Fibroblast of peridontal ligament (primary cell): ENCODE data around the gene WFDC13.
"Not testable (repeated sequence)": the region's sequence is repeated elsewhere in the genome, so short reads cannot be mapped to it uniquely, and the experiment has no call there.

Source experiments
- DNase-seq: peaks from one replicate; pipeline ENCODE4 v3.0.0-alpha.2; 2010; ENCODE audit errors: extremely low read depth

The WFDC13 gene

GRCh38 chr20:45701873-45702272 is at the start of gene WFDC13:
TSS of gene WFDC13 (plus strand) at chr20:45702038. CDS start at chr20:45702124, 86 bp downstream.
- DNase-seq: no peak

GRCh38 chr20:45657038-45657437 is 44.8 kb upstream of the WFDC13 start:
- DNase-seq: not testable (repeated sequence)

GRCh38 chr20:45670139-45670538 is 31.7 kb upstream of the WFDC13 start, which contains the start of gene WFDC11:
TSS of gene WFDC11 (minus strand) at chr20:45670239. CDS start at chr20:45650600, 19,639 bp downstream.
- DNase-seq: no peak

- no peak for DNase-seq
These were observed 29.1 kb upstream of the WFDC13 start for GRCh38 chr20:45672765-45673164.

GRCh38 chr20:45679650-45680049 is 22.2 kb upstream of the WFDC13 start:
- DNase-seq: no peak

- peak; percentile 1 for DNase-seq
These were observed 15.9 kb upstream of the WFDC13 start for GRCh38 chr20:45685896-45686295.

GRCh38 chr20:45693346-45693745 is 8.5 kb upstream of the WFDC13 start:
- DNase-seq: not testable (repeated sequence)

- no peak for DNase-seq
These were observed 6.3 kb upstream of the WFDC13 start for GRCh38 chr20:45695496-45695895.

- no peak for DNase-seq
These were observed 734 bp upstream of the WFDC13 start for GRCh38 chr20:45701104-45701503.

- no peak for DNase-seq
These were observed 3.3 kb downstream of the WFDC13 start, which contains the start of gene WFDC10B for GRCh38 chr20:45704969-45705637. TSS of gene WFDC10B (minus strand) at chr20:45705019. CDS start at chr20:45685992, 19,027 bp downstream.

- not testable (repeated sequence) for DNase-seq
These were observed 14.4 kb downstream of the WFDC13 start for GRCh38 chr20:45716141-45716688.

- no peak for DNase-seq
These were observed 20.2 kb downstream of the WFDC13 start, which contains the start of gene SPINT4 for GRCh38 chr20:45722047-45722446. TSS of gene SPINT4 (plus strand) at chr20:45722347. CDS start at chr20:45722368, 21 bp downstream.

- peak; percentile 8 for DNase-seq
These were observed 23.3 kb downstream of the WFDC13 start for GRCh38 chr20:45725134-45725533.

- no peak for DNase-seq
These were observed 25.2 kb downstream of the WFDC13 start for GRCh38 chr20:45727044-45727443.

- DNase-seq: no peak
These were observed 30.4 kb downstream of the WFDC13 start for GRCh38 chr20:45732199-45732598.

- DNase-seq: no peak
These were observed 33.7 kb downstream of the WFDC13 start for GRCh38 chr20:45735552-45735951.

GRCh38 chr20:45735988-45736387 is 34.1 kb downstream of the WFDC13 start:
- no peak for DNase-seq

- no peak for DNase-seq
These were observed 40.8 kb downstream of the WFDC13 start for GRCh38 chr20:45742596-45742995.

- DNase-seq: no peak
These were observed 43.2 kb downstream of the WFDC13 start for GRCh38 chr20:45745015-45745414.

GRCh38 chr20:45751721-45752120 is 49.9 kb downstream of the WFDC13 start:
- no peak for DNase-seq

GRCh38 chr20:45752746-45753145 is 50.9 kb downstream of the WFDC13 start:
- DNase-seq: peak; percentile 66

GRCh38 chr20:45758096-45758495 is 56.3 kb downstream of the WFDC13 start:
- no peak for DNase-seq
